ENCODE results near the gene BEAN1.

The BEAN1 gene

DNA sequence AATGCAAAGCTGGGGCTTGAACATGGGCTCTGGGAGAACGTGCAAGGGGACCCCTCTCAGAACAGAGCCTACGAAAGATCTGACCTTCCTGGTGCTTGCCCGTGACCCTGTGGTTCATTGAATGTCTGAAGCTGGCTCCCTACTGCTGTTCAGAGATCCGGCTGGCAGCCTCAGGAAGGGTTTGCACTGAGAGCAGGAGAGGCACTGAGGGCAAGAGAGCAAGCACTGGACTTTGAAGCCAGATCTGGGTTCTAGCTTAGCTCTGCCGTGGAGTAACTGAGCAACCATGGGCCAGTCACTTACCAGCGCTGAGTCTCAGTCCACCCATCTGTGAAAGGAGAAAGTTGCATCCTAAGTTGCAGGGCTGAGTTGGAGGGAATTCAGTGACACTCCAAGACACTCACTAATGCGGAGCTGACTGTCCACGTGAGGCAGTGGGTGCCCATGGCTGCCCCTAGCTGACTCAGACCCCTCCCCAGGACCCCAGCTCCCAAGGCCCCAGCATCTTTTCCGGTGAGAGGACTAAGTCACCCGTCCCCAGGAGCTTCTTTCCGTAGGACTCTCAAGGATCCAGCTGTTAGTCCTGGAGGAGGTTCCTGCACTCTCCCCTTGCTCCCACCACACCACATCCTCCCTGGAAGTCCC lies 41.3 kb downstream of the BEAN1 start:
- DNase-seq (ENCODE audit: extremely low read depth in 1 of 2, low read depth in 1 of 2) = no peak

DNA sequence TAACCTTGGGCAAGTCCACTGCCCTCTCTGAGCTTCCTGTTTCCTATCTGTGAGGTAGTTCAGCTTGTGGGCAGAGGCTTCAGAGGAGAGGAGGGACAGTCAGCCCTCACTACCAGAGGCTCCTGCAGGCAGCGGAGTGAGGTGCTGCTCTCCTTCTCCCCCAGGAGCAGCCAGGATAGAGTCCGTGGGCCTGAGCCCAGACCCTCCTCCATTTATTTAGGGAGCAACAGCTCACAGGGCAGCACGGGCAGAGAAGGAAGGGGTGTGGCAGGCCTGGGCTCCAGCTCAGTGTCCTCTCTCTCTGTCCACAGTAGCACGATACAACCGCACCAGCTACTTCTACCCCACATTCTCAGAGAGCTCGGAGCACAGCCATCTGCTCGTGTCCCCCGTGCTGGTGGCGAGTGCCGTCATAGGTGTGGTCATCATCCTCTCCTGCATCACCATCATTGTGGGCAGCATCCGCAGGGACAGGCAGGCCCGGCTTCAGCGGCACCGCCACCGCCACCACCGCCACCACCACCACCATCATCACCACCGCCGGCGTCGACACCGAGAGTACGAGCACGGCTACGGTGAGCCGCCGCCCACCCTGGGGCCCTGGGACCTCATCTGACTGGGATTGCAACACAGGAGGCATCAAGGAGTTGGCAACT lies 42.3 kb downstream of the BEAN1 start:
- DNase-seq (ENCODE audit: extremely low read depth in 1 of 2, low read depth in 1 of 2) = no peak

DNA sequence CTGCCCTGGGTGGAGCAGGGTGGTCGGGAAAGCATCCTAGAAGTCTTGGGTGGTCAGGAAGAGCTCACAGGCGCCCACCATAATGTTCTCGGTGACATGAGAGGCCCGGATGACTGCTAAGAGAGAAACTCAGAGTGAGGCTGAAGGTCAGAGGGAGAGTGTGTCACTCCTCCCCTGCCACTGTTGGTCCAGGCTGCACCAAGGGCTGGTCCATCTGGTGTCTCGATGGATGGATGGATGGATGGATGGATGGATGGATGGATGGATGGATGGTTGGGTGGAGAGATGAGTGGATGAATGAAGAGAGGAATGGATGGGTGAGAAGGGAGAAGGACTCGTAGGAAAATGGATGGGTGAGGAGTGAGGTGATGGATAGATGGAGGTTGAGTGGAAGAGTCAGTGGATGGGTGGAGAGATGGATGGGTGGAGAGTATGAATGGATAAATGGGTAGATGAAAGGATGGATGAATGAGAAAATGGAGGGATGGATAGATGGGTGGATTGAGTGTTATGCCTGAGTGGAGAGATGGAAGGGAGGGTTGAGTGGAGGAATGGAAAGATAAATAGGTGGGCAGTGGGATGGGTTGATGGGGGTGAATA lies 43.0 kb downstream of the BEAN1 start:
- DNase-seq (ENCODE audit: extremely low read depth in 1 of 2, low read depth in 1 of 2) = no peak

DNA sequence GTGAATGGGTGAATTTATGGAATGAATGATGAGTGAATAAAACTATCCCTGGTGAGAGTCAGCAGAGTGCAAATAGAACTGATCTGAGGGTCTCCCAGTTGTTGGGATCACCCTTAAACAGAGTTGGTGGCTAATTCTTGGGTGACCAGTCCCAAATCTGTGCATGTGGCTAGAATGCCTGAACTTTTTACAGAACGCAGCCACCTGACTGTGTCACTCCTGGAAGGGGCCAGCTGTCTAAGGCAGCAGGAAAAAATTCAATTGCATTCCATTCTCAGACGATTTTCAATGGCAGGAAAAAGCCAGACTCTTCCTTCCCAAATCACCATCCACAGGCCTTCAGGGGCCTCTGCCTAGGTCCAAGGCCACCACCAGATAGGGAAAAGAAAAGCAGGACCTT lies 43.5 kb downstream of the BEAN1 start:
- no peak for DNase-seq (ENCODE audit: extremely low read depth in 1 of 2, low read depth in 1 of 2)

DNA sequence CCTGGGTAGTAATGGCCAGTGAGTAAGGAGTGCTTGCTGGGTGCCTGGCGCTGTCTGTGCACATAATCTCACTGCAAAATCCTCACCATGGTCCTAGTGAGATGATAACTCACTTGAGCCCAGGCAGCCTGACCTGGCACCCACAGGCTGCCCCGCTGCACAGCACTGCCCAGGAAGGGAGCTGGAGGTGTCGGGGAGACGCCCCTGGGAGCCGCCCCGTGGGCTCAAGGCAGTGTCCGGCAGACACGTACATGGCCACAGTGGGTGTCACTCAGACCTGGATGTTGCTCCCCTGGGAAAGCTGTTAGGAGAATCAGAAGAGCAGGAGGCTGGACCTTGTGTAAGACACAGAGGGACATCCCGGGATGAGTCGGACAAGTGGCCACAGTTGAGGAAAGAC lies 44.2 kb downstream of the BEAN1 start:
- DNase-seq (ENCODE audit: extremely low read depth in 1 of 2, low read depth in 1 of 2) = no peak

DNA sequence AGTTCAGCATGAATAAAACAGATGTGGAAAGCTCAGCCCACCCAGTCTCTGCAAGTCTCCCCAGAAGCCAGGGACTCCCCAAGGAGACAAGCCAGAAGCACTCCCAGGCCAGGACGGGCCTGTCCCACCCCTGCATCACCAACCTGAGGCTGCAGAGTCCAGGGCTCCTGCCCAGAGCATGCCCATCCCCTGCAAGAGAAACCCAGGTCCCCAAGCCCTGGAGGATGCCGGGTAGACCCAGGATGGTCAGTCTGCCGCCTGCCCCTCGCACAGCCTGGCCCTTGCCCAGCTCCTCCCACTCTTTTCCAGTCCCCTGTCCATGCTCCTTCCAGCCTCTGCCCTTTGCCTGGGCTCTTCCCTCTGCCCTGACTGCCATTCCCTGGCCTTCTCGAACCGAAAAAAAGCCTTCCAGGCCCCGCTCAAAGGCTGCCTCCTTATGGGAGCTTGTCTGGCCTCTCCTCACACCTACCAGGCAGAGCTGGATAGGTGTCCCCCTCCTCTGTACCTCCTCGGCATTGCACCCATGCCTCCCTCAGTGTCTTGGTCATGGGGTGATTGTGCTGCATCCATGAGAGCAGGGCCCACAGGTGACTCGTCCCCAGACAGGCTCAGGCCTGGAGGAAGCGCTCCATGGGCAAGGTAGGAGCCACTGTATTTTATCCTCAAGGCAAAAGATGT lies 44.8 kb downstream of the BEAN1 start:
- no peak for DNase-seq (ENCODE audit: extremely low read depth in 1 of 2, low read depth in 1 of 2)

DNA sequence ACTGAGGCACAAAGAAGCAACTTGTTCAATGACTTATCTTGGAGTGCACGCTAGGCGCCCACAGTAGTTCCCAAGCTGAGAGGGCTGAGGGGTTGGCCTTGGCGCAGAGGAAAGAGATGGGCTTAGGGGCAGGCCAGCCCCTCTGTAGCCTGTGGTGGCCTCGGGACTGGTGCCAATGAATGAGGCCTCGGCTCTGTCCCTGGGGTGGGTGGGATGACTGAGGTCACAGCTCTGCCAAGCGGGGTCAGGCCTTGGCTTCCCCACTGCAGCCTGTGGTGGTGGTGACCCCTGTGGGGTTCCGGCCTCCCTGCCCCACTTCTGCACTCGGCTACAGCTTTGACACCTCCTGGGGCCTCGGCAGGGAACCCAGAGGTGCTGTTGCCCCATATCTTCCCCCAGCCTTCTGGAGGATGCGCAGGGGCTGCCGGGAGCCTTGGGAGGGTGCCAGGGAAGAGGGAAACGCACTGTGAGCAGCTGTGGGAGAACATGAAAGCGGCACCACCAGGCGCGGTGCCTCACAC lies 46.0 kb downstream of the BEAN1 start:
- DNase-seq (ENCODE audit: extremely low read depth in 1 of 2, low read depth in 1 of 2) = no peak

DNA sequence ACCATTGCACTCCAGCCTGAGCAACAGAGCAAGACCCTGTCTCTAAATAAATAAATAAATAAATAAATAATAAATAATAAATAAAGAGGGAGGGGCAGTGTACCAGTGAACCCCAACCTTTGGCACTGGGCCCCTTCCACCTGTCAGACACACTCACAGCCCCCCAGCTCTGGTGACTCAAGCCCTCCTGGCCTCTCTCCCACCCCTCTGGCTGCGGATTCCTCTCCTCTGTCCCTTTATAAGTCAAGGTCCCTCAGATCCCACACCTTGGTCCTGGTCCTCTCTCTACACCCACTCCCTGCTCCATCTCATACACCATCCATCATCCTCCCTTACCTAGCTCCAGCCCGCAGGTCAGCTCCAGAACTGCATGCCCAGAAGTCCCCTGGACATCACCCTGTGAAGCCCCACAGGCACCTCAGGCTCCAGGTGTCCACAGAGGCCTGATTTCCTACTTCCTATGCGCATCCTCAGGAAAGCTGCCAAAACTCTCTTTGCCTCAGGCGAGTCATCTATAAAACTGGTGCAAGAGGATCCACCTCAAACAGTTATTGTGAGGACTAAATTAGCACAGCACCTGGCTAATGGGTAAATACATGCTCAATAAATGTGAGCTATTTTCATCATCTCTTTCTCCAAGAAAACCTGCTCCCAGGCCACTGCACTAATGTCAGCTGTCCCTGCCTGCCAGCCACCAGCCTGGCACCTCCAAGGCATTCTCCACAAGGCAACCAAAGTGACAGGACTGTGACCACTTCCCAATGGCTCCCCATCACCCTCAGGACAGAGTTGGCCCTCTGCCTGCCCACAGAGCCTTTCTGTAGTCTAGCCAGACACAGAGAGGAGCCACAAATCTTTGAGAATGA lies 46.8 kb downstream of the BEAN1 start:
- no peak for DNase-seq (ENCODE audit: extremely low read depth in 1 of 2, low read depth in 1 of 2)

DNA sequence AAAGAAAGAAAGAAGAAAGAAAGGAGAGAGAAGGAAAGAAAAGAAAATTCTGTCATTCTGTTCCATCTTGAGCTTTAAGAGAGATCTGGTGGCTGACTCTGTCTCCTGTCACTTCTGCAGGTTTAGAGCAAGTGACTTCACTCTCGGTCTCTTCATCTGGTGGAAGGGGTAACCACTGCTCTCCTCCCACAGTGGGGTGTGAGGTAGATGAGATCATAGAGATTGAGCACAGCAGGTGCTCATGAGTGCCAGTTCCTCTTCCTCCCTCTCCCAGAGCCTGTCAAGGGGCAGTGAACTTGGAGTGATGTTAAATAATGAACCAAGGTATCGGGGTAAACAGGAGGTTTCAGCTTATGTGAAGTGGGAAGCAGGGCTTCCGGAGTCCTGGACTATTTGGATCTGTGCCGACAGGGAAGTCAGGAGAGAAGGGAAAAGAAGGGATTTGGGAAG lies 47.7 kb downstream of the BEAN1 start:
- DNase-seq (ENCODE audit: extremely low read depth in 1 of 2, low read depth in 1 of 2) = peak; percentile 24 to 58

DNA sequence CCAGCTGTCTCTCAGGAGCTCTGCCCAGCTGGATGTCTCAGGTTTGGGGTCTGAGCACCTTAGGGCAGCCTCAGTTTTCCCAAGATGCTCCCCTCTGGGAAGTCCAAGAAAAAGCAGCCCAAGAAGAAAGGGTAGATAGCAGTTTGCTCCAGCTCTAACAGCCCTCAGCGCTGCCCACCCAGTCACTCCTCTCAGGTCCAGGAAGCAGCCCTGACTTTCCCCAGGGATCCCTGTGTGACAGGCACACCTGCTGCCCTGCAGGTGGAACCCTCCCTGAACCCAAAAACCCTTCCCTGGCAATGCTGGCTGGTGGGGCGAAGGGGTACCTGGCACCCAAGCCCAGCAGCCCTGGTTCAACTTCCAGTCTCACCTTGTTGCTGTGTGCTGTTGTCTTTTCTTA lies 48.1 kb downstream of the BEAN1 start:
- DNase-seq (ENCODE audit: extremely low read depth in 1 of 2, low read depth in 1 of 2) = no peak

DNA sequence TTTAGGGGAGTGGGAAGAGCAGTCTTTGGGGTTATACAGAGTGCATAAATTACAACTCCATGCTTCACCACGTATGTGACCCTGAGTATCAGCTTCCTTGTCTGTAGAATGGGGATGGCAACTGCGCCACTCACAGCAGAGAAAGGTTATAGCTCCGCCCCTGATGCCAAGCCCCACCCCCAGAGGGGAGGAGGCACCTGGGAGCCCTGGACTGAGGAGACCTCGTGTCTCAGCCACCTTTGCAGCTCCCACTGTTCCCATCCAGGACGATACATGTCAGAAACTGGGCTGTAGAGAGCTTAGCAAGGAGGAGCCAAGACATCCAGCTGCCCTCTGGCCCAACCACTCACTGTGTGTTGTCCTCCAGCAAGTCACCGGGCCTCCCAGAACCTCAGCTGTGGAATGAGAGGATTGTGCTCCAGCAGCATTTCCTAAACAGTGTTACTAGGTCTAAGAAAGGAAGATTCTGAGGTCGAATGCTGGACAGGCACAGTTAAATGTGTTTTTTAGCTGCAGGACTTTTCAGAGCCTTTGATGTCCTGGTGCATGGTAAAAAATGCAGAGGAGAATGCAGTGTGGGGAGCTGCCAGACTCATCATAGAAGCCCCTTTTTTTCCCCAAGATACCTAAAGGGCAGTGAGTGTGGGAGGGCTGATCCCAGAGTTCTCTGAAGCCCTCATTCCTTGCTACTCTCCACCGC lies 49.4 kb downstream of the BEAN1 start:
- DNase-seq (ENCODE audit: extremely low read depth in 1 of 2, low read depth in 1 of 2) = peak in 1 of 2 donors; percentile 40

DNA sequence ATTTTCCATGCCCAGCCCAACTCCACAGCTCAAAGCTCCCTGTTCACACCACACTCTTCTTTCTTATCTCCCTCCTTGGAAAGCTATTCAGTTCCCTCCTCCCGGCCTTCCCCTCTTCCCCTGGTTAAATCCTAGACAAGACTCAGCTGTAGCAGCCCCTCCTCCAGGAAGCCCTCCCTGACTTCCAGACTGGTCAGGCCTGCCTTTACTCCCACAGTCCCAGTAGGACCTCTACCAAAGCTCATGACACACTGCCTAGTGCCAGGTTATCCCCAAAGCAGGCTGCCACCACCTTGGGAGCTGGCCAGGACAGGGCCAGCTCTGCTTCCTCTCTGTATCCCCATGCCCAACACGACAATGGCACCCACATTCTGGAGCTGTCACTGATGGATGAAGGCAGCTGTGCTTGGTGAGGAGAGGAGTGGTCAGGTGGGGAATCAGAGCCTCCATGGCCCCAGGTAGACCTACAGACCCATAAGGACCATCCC lies 50.0 kb downstream of the BEAN1 start:
- no peak for DNase-seq (ENCODE audit: extremely low read depth in 1 of 2, low read depth in 1 of 2)

DNA sequence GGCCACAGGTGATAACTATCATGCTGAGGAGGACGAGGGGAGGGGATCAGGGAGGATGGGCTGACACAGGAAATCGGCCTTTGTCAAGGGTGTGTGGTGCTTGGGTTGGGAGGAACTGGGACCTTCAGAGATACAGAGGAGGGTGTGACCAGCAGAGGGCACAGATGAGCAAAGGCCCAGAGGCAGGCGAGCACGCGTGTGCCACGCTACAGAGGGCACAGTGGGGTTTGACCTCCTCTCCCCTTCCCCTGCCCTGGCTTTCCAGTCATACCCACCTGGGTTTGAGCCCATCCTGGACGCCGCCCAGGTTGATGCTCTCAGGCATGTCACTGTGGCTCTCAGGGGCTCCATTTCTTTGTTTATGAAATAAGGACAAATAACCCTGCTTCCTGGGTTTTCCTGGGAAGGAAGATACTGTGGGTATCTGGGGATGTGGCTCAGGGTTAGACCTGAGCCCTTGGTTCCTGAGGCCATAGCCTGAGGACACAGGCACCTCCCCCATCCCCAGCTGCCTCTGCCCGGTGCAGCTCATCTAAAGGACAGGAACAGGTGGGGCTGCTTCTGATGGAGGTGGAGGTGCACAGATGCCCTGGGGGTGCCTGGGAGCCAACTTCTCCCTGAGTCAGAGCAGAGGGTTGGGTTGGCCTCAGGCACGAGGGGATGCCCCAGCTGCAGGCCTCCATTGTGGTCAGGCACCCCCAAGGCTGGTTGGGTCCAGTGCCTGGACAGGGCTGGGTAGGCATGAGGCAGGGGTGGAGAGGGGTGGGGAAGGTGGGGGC lies 51.8 kb downstream of the BEAN1 start:
- DNase-seq (ENCODE audit: extremely low read depth in 1 of 2, low read depth in 1 of 2) = peak; percentile 58 to 78

DNA sequence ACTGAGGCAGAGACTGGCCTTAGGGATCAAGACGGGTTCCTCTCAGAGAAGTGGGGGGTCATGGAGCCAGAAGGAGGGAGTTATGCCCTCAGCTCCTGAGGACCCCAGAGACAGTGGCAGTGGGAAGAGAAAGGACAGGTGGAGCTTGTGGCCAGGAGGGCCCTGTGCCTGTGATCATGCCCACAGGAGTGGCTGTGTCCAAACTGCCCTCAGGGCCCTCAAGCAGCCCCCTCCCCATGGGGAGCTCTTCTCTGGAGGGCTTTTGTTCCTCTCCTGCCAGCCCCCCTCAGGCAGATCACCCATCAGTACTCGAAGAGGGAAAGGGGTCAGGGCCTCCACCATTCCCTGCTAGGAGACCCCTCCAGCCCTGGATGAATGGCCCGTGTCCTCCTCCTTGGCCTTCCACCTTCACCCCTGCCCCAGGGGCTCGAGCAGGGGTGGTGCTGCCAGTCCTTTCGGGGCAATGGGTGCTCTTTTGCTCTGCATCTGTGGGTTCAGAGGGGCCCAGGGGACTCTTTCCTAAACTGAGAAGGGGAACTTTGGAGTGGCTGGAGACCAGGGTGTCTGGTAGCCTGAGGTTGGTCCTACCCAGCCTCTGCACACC lies 52.7 kb downstream of the BEAN1 start:
- no peak for DNase-seq (ENCODE audit: extremely low read depth in 1 of 2, low read depth in 1 of 2)

DNA sequence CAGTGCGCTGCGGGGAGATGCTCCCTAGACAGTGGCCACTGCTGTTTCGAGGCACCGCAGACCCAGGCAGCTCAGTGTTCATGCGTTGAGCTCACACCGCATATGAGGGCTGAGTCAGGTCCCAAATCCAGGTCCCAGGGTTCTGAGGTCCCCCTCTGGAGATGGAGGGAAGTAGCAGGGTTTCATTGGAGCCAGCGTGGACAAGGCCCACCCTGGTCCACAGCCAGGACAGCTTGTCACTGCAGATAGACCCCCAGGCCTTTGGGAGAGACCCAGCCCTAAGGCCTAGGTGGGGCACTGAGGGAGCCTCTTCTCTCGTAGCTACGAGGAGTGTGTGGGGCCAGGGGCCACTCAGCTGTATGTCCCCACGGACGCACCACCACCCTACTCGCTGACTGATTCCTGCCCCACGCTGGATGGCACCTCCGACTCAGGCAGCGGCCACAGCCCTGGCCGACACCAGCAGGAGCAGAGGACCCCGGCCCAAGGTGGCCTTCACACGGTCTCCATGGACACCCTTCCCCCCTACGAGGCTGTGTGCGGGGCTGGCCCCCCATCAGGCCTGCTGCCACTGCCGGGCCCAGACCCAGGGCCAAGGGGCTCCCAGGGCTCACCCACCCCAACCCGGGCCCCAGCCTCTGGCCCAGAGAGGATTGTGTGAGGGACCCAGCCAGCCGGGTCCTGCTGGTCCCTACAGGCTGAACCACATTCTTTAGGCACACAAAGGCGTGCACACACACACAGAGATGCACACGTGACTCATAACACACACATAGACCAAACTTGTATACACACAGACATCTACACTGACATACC lies 53.4 kb downstream of the BEAN1 start:
- DNase-seq (ENCODE audit: extremely low read depth in 1 of 2, low read depth in 1 of 2) = no peak

DNA sequence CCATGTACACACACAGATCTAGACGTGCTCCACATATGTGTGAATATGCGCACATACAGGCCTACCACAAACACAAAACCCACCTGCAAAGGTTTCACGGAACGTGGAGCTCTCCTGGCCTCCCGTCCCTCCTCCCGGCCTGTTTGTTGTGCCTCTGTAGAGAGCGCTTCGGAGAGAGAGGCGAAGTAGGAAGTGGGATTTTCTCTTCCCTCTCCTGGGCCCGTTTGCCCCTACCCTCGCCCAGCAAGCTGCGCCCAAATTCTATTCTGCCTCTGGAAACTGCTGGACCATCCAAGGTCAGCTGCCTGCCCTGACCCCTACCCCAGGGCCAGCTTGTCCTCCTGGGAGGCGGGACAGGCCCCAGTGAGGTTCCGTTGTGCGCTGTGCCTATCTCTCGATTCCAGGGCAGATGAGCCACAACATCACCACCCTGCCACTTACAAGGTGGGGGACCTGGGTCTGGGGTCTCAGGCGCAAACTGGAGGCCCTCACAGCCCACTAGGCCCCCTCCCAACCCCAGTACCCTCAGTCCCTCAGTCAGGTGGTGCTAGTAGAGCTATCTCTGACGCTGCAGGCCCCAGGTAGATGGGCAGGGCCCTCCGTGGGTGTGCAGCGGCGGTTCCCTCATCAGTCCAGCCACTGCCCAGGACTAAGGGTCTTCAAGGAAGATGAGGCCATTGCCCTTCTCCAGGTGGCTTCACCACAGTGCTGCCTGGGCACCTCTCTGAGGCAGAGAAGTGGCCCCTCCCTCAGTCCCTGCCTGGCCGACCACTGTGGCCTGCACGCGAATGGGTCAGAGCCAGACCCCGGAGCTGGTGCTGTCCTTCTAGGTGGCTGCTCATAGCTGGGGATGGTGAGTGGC lies 54.2 kb downstream of the BEAN1 start:
- DNase-seq (ENCODE audit: extremely low read depth in 1 of 2, low read depth in 1 of 2) = no peak

DNA sequence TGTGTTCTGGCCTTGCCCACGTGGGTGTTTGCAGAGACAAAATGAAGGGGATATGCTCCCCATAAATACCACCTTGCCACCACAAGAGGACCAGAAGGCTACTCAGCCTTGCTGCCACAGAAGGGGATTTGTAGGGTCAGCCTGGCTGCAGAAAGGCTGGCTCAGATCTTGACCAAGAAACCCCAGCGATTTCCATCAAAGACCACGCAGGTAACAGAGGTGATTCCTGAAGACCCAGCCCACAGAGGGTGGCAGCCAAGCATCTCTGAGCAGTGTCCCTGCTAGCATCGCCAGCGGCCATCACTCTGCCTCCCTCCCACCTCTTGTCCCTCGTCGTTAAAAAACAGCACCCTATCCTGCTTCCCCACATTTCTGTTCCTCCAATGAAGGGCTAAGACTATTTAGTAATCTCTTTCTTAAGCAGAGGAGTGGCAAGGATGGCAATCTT lies 54.9 kb downstream of the BEAN1 start:
- DNase-seq (ENCODE audit: extremely low read depth in 1 of 2, low read depth in 1 of 2) = no peak
